Liver (tissue), 9 donors: Measurements from ENCODE around the gene AP1S3. TPM values are rescaled to one million over a fixed set of nuclear protein-coding genes. Genes with fewer than 3 reads are reported as not detected.

Experiments used
- DNase-seq: peaks from one replicate; pipeline ENCODE4 v3.0.0-alpha.2; 2017; ENCODE audit warnings: low spot score
- H3K27ac ChIP-seq, 2 donors: one replicate each; pipeline ENCODE4 v1.7.0; 2013; ENCODE audit warnings: inconsistent platforms in 2 of 2, low read length in 2 of 2, control low read depth in 1 of 2, low read depth in 1 of 2, mild to moderate bottlenecking in 1 of 2
- H3K27me3 ChIP-seq, 4 donors: one replicate each; pipeline versions ENCODE4 v1.6.1 to v1.7.0; 2013; ENCODE audit warnings: low read length in 3 of 4, inconsistent platforms in 1 of 4, mild to moderate bottlenecking in 1 of 4, moderate library complexity in 1 of 4; ENCODE audit not compliant: control insufficient read depth in 4 of 4, insufficient read depth in 4 of 4
- H3K36me3 ChIP-seq, 4 donors: one replicate each; pipeline versions ENCODE4 v1.6.1 to v1.7.0; 2013; ENCODE audit warnings: low read length in 3 of 4, mild to moderate bottlenecking in 3 of 4, low read depth in 1 of 4, moderate library complexity in 1 of 4; ENCODE audit not compliant: control insufficient read depth in 4 of 4, insufficient read depth in 3 of 4
- H3K4me1 ChIP-seq, 4 donors: one replicate each; pipeline versions ENCODE4 v1.6.1 to v1.7.0; 2013; ENCODE audit warnings: low read length in 3 of 4, mild to moderate bottlenecking in 3 of 4, moderate library complexity in 1 of 4; ENCODE audit not compliant: control insufficient read depth in 4 of 4, insufficient read depth in 4 of 4
- H3K4me3 ChIP-seq, 3 donors: one replicate each; pipeline versions ENCODE4 v1.6.1 to v1.7.0; 2013; ENCODE audit warnings: low read length in 3 of 3, control low read depth in 1 of 3, low read depth in 1 of 3, mild to moderate bottlenecking in 1 of 3
- H3K9ac ChIP-seq, 2 donors: one replicate each; pipeline ENCODE4 v1.7.0; 2013; ENCODE audit warnings: low read length in 2 of 2, mild to moderate bottlenecking in 2 of 2, moderate library complexity in 2 of 2, control low read depth in 1 of 2, low read depth in 1 of 2
- H3K9me3 ChIP-seq, 4 donors: one replicate each; pipeline versions ENCODE4 v1.6.1 to v1.7.0; 2013; ENCODE audit warnings: low read length in 3 of 4; ENCODE audit not compliant: control insufficient read depth in 4 of 4
- ATF3 ChIP-seq: IDR thresholded peaks from 2 replicates; pipeline ENCODE4 v1.6.1; 2016; ENCODE audit warnings: antibody characterized with exemption
- CTCF ChIP-seq: fragments of 150-350 bp; IDR thresholded peaks from 2 replicates; pipeline ENCODE4 v1.5.1; 2017; ENCODE audit warnings: improper control_type of control experiment, low read depth, low read length; ENCODE audit not compliant: missing input control
- EGR1 ChIP-seq, 2 donors: IDR thresholded peaks; 2 replicates each; pipeline ENCODE4 v1.6.1; 2016 to 2018; ENCODE audit warnings: antibody characterized with exemption in 2 of 2, low read depth in 2 of 2
- FOXA1 ChIP-seq: IDR thresholded peaks from 2 replicates; pipeline ENCODE4 v1.6.1; 2016; ENCODE audit warnings: antibody characterized with exemption
- FOXA2 ChIP-seq: IDR thresholded peaks from 2 replicates; pipeline ENCODE4 v1.6.1; 2016; ENCODE audit warnings: antibody characterized with exemption
- GABPA ChIP-seq, 2 donors: IDR thresholded peaks in 1 of 2; conservative IDR thresholded peaks in 1 of 2; 2 replicates each; pipeline ENCODE4 v1.6.1; 2016; ENCODE audit warnings: antibody characterized with exemption in 2 of 2, mild to moderate bottlenecking in 1 of 2, moderate library complexity in 1 of 2
- HNF4A ChIP-seq, 2 donors: conservative IDR thresholded peaks; 2 replicates each; pipeline ENCODE4 v1.6.1; 2016; ENCODE audit warnings: antibody characterized with exemption in 2 of 2, mild to moderate bottlenecking in 2 of 2
- HNF4G ChIP-seq: IDR thresholded peaks from 2 replicates; pipeline ENCODE4 v1.6.1; 2016; ENCODE audit warnings: antibody characterized with exemption
- JUND ChIP-seq, 2 donors: IDR thresholded peaks; 2 replicates each; pipeline ENCODE4 v1.6.1; 2016; ENCODE audit warnings: antibody characterized with exemption in 2 of 2
- MAX ChIP-seq: IDR thresholded peaks from 2 replicates; pipeline ENCODE4 v1.6.1; 2016; ENCODE audit warnings: antibody characterized with exemption
- NR2F2 ChIP-seq: IDR thresholded peaks from 2 replicates; pipeline ENCODE4 v1.6.1; 2016; ENCODE audit warnings: antibody characterized with exemption
- RAD21 ChIP-seq, 2 donors: IDR thresholded peaks; 2 replicates each; pipeline ENCODE4 v1.6.1; 2016; ENCODE audit warnings: antibody characterized with exemption in 2 of 2, mild to moderate bottlenecking in 2 of 2
- REST ChIP-seq: IDR thresholded peaks from 2 replicates; pipeline ENCODE4 v1.6.1; 2016; ENCODE audit warnings: antibody characterized with exemption, mild to moderate bottlenecking
- RXRA ChIP-seq, 2 donors: IDR thresholded peaks; 2 replicates each; pipeline ENCODE4 v1.6.1; 2017 to 2018; ENCODE audit warnings: antibody characterized with exemption in 2 of 2, mild to moderate bottlenecking in 1 of 2
- SP1 ChIP-seq: IDR thresholded peaks from 2 replicates; pipeline ENCODE4 v1.6.1; 2018; ENCODE audit warnings: antibody characterized with exemption, mild to moderate bottlenecking
- TAF1 ChIP-seq: conservative IDR thresholded peaks from 2 replicates; pipeline ENCODE4 v1.6.1; 2016; ENCODE audit warnings: antibody characterized with exemption, mild to moderate bottlenecking
- YY1 ChIP-seq: IDR thresholded peaks from 2 replicates; pipeline ENCODE4 v1.6.1; 2016; ENCODE audit warnings: antibody characterized with exemption, mild to moderate bottlenecking
- ZBTB33 ChIP-seq: IDR thresholded peaks from 2 replicates; pipeline ENCODE4 v1.6.1; 2016; ENCODE audit warnings: antibody characterized with exemption
- WGBS: extraction: QIAGEN DNeasy Blood & Tissue Kit; methylation state at CpG from one replicate; pipeline ENCODE4 v1.1.7; 2013; 5-methylcytosine and 5-hydroxymethylcytosine counted together
- polyA plus RNA-seq, 2 donors: library from polyadenylated mRNA; stranded (reverse) in 1 of 2; unstranded in 1 of 2; fragments of 200-250 nt in 1 of 2; fragments of >200 nt in 1 of 2; fragmentation: Nextera tagmentation in 1 of 2; extraction: Ambion mirVana in 1 of 2; gene quantifications; one replicate each; pipeline versions ENCODE4 v1.2.1 to v1.2.3, GENCODE V29; 2013 to 2015
- total RNA-seq, 2 donors: library from RNA; depleted of rRNA; stranded (reverse); fragments of >200 nt; gene quantifications; one replicate each; pipeline ENCODE4 v1.2.3, GENCODE V29; 2014
- donor health status: healthy.
- donor health status: healthy.
- donor health status: healthy.
- donor health status: healthy.
- donor health status: healthy.

The AP1S3 gene
- total and polyA plus RNA-seq, 4 donors = 1.1 to 3.8 (median 2.4) TPM

- H3K9me3 ChIP-seq = no peaks in the 10 kb centered on the region
- no peak overlapping the region for H3K4me3 ChIP-seq
- no peak overlapping the region for H3K27ac ChIP-seq
- no peaks in the 10 kb centered on the region for H3K27me3 ChIP-seq
- no peak for DNase-seq
- WGBS = 83% methylated on average over 4 of the region's 4 CpGs
- H3K9ac ChIP-seq = no peak overlapping the region
- no peaks in the 10 kb centered on the region for H3K36me3 ChIP-seq
- peak; percentile 57 for TF ChIP-seq CTCF
- no peak for TF ChIP-seq REST
- TF ChIP-seq RAD21 (IDR thresholded peaks at IDR 0.05) = peak; percentile 79 to 85
- H3K4me1 ChIP-seq = no peaks in the 10 kb centered on the region
Measured at GRCh38 chr2:223797811-223798721, 39.3 kb downstream of the AP1S3 start.

- WGBS = 90% methylated on average over 5 of the region's 5 CpGs
- H3K4me3 ChIP-seq = no peak overlapping the region
- no peak for DNase-seq
- TF ChIP-seq ZBTB33 (no peak), GABPA (IDR thresholded peaks at IDR 0.05 in 1 of 2, conservative IDR thresholded peaks at IDR 0.05 in 1 of 2) (no peak), MAX (no peak), FOXA1 (no peak), JUND (IDR thresholded peaks at IDR 0.05) (no peak), YY1 (no peak), HNF4A (conservative IDR thresholded peaks at IDR 0.05) (no peak), FOXA2 (no peak), ATF3 (no peak), NR2F2 (no peak), HNF4G (no peak), EGR1 (IDR thresholded peaks at IDR 0.05; ENCODE audit: low read depth in 2 of 2) (no peak), SP1 (no peak), REST (no peak), CTCF (no peak), RXRA (IDR thresholded peaks at IDR 0.05) (no peak), TAF1 (no peak)
Measured at GRCh38 chr2:223797037-223797436, 40.3 kb downstream of the AP1S3 start.

More at GRCh38 chr2:223797037-223797436, 40.3 kb downstream of the AP1S3 start:
- Histone ChIP-seq H3K4me1 (no peaks in the 10 kb centered on the region), H3K9me3 (no peaks in the 10 kb centered on the region), H3K9ac (no peak overlapping the region), H3K27ac (no peak overlapping the region), H3K27me3 (no peaks in the 10 kb centered on the region), H3K36me3 (no peaks in the 10 kb centered on the region)
